ENCODE results near the gene LEF1.

LEF1 gene

GRCh38 chr4:108060164-108060563, 108.6 kb downstream of the LEF1 start:
- Mint-ChIP-seq H3K4me1 (peaks cover 76% of the 10 kb centered on the region), H3K4me3 (no peak overlapping the region), H3K9me3 (no peaks in the 10 kb centered on the region), H3K27ac (peak overlapping the region; percentile 79), H3K27me3 (ENCODE audit: low read depth, poor library complexity) (no peaks in the 10 kb centered on the region), H3K36me3 (ENCODE audit: low read depth) (peaks cover 52% of the 10 kb centered on the region)
- TF ChIP-seq, protein P1, sequence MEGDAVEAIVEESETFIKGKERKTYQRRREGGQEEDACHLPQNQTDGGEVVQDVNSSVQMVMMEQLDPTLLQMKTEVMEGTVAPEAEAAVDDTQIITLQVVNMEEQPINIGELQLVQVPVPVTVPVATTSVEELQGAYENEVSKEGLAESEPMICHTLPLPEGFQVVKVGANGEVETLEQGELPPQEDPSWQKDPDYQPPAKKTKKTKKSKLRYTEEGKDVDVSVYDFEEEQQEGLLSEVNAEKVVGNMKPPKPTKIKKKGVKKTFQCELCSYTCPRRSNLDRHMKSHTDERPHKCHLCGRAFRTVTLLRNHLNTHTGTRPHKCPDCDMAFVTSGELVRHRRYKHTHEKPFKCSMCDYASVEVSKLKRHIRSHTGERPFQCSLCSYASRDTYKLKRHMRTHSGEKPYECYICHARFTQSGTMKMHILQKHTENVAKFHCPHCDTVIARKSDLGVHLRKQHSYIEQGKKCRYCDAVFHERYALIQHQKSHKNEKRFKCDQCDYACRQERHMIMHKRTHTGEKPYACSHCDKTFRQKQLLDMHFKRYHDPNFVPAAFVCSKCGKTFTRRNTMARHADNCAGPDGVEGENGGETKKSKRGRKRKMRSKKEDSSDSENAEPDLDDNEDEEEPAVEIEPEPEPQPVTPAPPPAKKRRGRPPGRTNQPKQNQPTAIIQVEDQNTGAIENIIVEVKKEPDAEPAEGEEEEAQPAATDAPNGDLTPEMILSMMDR (IDR thresholded peaks at IDR 0.05), result no peak
- no peak for DNase-seq

- Mint-ChIP-seq H3K27ac (peak overlapping the region; percentile 82), H3K4me1 (peaks cover 78% of the 10 kb centered on the region), H3K9me3 (no peaks in the 10 kb centered on the region), H3K27me3 (ENCODE audit: low read depth, poor library complexity) (no peaks in the 10 kb centered on the region), H3K4me3 (no peak overlapping the region), H3K36me3 (ENCODE audit: low read depth) (peaks cover 51% of the 10 kb centered on the region)
- TF ChIP-seq, protein P1 (IDR thresholded peaks at IDR 0.05), result no peak
- no peak for DNase-seq
Measured at GRCh38 chr4:108058685-108059440, 109.9 kb downstream of the LEF1 start.

DNA sequence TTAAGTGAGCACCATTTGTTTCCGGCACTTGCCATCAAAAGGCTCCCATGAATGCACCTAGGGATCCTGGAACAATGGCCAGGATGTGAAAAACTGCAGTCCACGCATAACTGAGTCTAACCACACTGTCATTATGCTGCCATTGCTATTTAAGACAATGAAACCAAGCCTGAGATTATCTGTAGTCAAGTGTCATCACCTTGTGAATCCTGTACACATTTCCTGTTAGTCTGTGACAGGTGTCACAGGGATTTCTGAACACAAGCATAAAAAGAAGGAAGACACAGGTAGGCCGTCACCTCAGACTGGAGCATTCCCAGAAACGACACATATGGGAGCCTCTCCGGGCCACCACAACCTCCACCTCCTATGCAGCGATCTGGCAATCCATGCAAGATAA, 112.3 kb downstream of the LEF1 start:
- DNase-seq, result no peak
- H3K4me3 Mint-ChIP-seq, result no peak overlapping the region
- H3K4me1 Mint-ChIP-seq, result peaks cover 84% of the 10 kb centered on the region
- peaks cover 37% of the 10 kb centered on the region for H3K36me3 Mint-ChIP-seq (ENCODE audit: low read depth)
- TF ChIP-seq, protein P1 (IDR thresholded peaks at IDR 0.05), result no peak
- no peaks in the 10 kb centered on the region for H3K9me3 Mint-ChIP-seq
- H3K27ac Mint-ChIP-seq, result peak overlapping the region; percentile 80
- H3K27me3 Mint-ChIP-seq (ENCODE audit: low read depth, poor library complexity), result no peaks in the 10 kb centered on the region

- Mint-ChIP-seq H3K9me3 (no peaks in the 10 kb centered on the region), H3K4me3 (no peak overlapping the region)
Measured at GRCh38 chr4:108055787-108056186, 112.9 kb downstream of the LEF1 start.

DNA sequence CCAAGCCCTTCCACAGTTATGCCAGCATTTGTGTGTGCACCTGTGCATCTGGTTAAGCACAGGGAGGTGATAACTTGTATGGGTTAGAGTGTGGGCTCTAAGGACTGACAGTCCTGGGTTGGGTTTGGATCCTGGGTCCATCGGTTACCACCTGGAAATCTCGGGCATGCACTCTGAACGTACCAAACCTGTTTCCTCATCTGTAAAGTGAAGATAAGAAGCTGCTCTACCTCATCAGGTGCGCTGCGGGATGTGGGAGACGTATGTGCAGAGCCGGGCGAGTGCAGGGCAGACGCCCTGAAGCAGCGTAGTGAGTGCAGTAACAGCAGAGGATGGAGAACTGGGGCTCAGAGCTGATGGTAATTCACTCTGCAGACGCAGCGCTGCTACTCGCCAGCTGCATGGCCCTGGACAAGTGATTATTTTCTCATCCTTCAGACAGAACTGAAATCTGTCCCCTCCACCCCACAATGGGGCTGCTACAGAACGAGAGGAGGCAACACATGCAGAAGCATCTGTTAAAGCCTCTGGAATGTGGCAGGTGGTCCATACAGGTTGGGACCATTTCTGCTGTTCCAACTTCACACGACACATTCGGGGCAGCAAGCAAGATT, 114.6 kb downstream of the LEF1 start:
- H3K27me3 Mint-ChIP-seq (ENCODE audit: low read depth, poor library complexity), result no peaks in the 10 kb centered on the region
- H3K9me3 Mint-ChIP-seq, result no peaks in the 10 kb centered on the region
- peak overlapping the region; percentile 23 for H3K4me3 Mint-ChIP-seq
- no peak for DNase-seq
- peaks cover 42% of the 10 kb centered on the region for H3K36me3 Mint-ChIP-seq (ENCODE audit: low read depth)
- TF ChIP-seq, protein P1 (IDR thresholded peaks at IDR 0.05), result no peak
- peak overlapping the region; percentile 6 for H3K27ac Mint-ChIP-seq
- H3K4me1 Mint-ChIP-seq, result peaks cover 80% of the 10 kb centered on the region

More at GRCh38 chr4:108055787-108056186, 112.9 kb downstream of the LEF1 start:
- Mint-ChIP-seq H3K27ac (peak overlapping the region; percentile 80), H3K4me1 (peaks cover 84% of the 10 kb centered on the region), H3K27me3 (ENCODE audit: low read depth, poor library complexity) (no peaks in the 10 kb centered on the region), H3K36me3 (ENCODE audit: low read depth) (peaks cover 40% of the 10 kb centered on the region)
- TF ChIP-seq, protein P1 (IDR thresholded peaks at IDR 0.05), result no peak
- DNase-seq, result no peak
